HG03108 (cell line): ENCODE data around the gene SORL1-AS1.
A peak's percentile ranks its signal among the peaks of the same experiment; 100 is the strongest.

Experiments used
- ATAC-seq: cut with Tn5 transposase; IDR thresholded peaks from one replicate; pipeline ENCODE4 v1.9.1; 2021; ENCODE audit warnings: moderate library complexity; ENCODE audit not compliant: unreplicated experiment

The SORL1-AS1 gene

DNA sequence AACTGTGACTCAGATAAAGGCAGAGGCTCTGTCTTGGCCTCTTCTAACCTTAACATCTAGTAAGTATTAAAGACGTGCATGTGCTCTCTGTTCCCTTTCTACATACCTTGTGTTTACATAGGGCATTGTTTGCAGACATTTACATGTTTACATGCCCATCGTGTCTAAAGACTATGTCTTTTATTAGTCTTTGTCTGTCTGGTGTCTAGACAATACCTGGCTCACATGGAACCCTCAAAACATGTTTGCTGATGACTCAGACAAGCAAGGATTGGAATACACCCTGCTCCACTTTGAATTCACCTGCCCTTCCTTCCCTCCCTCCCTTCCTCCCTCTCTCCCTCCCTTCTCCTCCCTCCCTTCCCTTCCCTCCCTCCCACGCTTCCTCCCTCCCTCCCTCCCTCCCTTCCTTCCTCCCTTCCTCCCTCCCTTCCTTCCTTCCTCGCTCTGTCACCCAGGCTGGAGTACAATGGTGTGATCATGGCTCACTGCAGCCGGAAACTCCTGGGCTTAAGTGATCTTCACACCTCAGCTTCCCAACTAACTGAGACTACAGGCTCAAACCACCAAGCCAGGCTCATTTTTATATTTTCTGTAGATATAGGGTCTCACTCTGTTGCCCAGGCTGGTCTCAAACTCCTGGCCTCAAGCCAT lies 23.7 kb upstream of the SORL1-AS1 start:
- no peak for ATAC-seq

DNA sequence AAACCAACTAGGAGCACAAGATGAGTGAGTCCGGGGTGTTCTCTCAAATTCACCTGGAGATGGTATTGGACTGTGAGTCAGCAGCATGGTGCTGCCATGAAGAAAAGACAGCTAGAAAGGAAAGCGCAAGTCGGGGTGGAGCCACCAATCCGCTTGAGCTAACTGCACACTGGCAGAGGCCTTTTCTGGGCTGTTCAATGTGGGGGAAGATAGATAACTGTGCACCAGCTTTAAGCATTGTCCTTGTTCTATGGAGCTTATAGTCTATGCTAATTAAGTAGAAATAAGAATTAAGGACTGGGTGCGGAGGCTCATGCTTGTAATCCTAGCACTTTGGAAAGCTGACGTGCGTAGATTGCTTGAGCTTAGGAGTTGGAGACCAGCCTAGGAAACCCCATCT lies 21.9 kb upstream of the SORL1-AS1 start:
- no peak for ATAC-seq

DNA sequence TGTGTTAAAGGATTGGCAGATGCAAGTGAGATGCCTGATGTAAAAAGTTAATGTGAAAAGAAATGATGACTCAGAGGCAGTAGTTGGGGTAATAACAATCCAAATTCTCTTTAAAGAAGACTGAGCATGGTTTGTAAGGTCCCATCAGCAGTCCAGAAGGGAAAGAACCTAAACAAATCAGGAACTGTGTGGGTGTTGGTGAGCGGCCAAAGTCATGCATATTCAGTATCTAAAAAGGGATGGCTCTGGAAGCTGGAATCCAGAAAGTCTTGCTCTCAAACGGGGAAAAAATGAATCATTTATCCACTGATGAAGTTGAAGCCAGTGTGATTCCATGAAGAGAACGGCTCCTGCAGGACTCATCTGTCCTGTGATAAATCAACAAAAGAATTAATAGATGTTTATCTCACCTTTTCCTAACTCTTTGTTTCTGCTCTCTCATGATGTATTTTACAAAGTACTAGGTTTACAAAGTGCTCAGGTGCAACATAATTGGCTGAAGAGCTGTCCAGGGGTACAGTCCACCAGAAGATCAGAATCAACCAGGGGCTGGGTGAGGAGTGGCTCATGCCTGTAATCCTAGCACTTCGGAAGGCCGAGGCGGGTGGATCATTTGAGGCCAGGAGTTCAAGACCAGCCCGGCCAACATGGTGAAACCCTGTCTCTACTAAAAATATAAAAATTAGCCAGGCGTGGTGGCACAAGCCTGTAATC lies 20.5 kb upstream of the SORL1-AS1 start:
- ATAC-seq = no peak

DNA sequence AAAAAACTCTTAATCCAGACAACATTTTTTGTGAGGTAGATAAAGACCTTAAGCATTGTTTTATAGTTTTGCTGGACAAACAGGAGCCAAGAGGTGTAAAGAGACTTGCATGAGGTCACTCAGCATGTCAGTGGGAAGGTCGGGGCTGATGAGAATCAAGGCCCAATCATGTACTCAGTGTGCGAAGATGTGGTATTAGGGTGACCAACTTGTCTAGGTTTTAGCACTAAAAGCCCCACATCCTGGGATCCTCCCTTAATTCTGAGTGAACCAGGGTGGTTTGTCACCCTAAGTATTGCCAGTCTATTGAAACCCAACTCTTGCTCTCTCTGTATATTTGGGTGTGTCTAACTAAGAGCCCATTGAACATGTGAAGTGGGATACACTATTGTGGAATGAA lies 19.5 kb upstream of the SORL1-AS1 start:
- ATAC-seq = no peak

DNA sequence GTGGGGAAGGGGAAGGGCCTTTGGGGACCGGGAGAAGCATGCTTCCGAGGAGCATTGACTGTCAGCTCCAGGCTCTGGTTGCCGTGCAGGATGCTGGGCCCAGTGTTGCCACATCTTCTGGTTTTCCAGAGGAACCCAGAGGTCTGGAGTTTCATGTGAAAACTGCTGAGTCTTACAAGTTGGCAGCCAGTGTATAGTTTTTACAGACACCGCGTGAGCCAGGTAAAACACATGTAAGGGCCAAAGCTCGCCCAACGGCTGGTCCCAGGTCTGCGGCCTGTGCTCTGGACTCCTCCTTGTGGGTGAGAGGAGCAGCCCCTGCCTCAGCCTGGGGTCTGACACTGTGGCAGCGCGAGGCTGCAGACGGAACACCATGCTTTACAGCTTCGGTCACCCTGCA lies 18.4 kb upstream of the SORL1-AS1 start:
- no peak for ATAC-seq

DNA sequence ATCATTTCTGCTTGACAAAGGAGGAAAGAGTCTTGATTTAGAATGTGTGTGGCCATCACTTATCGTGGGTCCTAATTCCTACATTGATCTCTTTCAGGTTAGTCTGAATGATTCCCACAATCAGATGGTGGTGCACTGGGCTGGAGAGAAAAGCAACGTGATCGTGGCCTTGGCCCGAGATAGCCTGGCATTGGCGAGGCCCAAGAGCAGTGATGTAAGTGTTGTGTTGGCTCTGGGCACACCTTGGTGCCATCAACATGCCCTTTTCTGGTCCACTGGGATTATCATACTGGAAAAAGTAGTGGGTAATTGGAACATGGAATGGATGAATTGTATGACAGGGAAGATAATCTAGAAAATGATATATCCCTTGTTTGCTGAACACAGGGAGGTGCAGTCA lies 17.1 kb upstream of the SORL1-AS1 start:
- no peak for ATAC-seq

DNA sequence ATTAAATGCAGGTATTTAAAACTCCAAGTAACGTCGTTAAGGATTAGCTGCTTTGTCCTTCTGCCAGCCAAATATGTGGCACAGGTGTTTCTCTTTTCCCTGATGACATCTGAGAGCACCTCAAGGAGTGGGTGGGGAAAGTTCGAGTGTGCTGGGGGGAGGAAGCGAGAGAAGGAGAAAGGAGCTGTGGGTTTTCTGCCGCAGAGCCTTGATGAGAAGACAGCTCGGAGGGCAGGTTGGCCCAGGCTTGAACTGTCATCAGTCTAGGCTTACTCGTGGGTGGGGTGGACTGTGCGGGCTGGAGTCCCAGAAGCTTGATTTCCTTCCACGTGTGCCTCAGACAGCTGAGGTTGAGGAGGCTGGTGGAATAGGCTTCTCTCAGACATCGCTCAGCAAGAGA lies 15.2 kb upstream of the SORL1-AS1 start:
- peak; percentile 48 for ATAC-seq

DNA sequence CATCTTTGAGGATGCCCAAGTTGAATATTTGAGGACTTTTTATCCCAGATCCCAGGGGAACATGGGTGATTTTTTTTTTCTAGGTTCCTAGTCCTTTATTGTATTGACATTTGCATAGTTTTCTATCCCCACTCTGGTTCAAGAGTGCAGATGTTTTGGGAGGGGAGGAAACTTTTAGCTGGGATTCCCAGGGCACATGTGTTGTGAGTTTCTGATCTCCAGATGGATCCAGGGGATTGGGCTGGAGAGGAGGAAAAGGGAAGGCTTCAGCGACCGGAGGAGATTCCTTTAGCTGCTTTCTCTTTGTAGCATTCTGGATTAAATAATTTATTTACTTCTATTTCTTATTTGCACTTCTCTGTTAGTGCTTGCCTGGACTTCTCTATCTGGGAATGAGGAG lies 14.7 kb upstream of the SORL1-AS1 start:
- ATAC-seq = no peak

DNA sequence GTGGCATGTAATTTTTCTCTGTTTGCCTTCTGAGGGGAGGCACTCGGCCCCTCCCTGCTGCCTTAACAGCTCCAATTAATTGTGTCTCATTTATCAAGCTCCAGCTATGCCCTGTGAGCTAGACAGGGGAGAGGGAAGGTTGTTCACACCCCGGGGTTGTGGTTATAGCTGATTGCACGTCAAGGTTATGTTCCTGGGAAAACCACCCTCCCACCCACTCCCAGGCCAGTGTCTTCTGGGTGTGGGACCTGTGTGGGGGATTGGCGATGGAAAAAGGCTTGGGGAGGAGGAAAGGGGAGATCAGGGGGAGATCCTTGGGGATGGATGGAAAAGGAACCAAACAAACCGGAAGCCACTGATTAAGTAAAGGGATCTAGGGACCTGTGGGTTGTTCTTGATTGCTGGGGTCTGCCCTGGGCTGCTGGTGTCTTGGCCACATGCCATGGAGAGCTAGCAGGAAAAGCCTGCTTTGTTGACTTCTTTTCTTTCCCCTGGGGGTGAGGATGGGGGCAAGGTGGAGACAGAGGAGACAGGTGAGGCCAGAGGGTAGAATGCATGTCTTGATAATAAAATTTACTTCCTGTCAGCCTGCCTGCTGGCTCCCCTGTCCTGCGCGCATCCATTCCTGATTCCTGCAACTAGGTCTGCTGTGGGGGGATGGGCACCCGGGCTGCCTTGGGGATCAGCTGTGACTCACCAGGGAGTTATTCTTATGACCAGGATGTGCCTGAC lies 13.5 kb upstream of the SORL1-AS1 start:
- ATAC-seq = no peak

DNA sequence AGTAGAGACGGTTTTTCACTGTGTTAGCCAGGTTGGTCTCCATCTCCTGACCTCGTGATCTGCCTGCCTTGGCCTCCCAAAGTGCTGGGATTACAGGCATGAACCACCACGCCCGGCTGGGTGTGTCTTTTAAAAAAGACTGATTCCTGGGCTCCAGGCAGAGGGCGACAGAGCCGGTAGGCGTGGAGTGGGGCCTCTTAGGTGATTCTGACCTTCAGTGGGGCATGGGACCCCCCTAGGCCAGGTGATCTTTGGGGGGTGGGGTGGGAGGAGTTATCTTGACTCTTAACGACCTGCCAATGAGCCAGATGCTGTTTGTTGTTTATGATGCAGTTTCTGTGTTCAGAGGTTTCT lies 12.9 kb upstream of the SORL1-AS1 start:
- ATAC-seq = no peak

DNA sequence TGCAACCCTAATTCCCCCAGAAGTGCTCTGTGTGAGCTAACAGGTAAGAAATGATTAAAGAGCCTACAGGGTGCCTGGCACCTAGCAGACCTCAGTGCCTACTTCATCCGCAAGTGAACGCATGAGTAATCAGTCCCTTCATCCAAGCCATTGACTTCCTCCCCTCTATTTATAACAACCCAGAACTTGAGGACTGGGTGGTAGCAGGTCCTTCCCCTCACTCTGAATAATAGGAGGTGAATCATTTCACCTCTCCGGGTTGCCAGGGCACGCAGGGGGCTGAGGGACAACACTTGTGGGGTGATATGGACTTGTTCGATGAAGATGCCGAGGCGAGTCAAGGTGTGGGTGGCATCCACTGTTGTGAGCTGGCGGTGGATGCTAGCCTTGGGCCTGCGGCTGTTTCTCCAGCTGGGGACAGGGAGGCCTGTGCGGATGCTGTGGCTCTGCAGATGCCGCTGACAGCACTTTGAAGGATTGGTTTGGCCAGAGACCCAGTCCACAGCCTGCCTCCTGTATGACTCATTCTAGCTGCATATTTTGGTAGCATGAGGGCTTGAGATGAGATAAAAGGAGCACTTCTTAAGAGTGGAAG lies 11.7 kb upstream of the SORL1-AS1 start:
- ATAC-seq = no peak

DNA sequence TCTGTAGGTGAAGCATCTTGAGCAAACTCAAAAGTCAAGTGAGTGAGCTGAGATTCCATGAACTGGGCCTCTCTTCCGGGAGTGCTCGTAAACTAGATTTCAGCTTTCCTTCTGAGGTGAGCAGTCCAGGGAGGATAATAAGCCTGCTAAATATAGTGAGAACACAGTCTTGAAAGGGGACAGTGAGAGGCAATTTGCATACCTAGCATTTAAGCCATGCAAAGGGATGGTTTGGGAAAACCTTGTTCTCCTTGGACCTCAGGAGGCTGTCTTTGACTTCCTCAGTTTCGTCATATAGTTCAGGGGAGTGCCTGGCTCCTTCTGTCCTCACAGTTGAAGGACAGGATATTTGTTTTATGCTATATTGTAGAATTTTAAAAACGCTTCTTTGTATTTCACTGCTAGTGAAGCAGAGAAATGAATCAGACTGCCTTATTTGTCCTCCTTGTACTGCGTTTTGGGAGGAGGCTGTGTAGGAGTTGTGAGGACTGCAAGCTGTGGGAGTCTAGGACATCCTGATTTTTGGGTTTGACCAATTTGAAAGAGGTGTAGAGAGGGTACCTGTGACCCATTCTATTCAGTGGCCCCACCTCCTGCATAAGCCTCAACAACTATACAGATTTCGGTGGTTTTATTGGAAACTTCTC lies 11.0 kb upstream of the SORL1-AS1 start:
- ATAC-seq = no peak

DNA sequence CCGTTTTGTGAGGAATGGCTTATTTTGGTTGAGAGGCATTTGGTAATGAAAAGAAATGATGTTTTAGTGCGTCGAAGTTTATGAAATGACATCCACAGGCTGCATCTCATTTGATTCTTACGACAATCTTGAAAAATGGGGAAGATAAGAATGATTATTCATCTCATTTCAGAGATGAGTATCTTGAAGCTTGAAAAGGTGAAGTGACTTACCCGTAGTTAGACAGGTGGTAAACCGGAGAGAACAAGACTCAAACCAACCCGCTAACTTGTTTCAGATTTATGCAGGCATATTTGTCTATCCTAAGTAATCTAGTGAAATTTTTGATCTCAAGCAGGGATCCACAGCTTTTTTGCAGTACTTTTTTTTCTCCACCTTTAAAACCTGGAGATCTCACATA lies 9.1 kb upstream of the SORL1-AS1 start:
- ATAC-seq = no peak

DNA sequence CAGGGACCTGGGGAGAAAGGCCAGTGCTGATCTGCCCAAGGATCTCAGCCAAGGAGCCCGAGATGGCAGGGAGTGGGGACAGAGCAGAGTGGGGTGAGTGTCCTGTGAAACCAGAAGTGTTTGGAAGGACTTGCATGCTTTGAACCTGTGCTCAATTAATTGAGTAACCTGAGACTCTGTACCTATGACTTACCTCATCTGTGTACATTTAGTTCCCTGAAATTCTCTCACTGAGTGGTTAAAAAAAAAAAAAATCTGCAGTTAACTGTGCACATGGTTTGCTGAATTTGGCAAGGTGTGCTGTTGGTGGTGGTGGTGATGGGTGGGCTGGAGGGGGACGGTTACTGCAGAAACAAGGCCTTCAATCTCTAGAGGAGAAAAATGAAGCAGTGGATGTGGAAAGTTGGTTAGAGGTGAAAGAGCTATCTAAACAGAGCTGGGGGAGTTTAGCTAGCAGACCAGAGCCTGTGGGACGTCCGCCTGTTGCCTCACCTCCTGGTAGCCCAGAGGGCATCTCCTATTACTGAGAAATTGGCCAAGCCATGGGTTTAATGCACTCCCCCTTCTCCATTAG lies 8.3 kb upstream of the SORL1-AS1 start:
- ATAC-seq = no peak

DNA sequence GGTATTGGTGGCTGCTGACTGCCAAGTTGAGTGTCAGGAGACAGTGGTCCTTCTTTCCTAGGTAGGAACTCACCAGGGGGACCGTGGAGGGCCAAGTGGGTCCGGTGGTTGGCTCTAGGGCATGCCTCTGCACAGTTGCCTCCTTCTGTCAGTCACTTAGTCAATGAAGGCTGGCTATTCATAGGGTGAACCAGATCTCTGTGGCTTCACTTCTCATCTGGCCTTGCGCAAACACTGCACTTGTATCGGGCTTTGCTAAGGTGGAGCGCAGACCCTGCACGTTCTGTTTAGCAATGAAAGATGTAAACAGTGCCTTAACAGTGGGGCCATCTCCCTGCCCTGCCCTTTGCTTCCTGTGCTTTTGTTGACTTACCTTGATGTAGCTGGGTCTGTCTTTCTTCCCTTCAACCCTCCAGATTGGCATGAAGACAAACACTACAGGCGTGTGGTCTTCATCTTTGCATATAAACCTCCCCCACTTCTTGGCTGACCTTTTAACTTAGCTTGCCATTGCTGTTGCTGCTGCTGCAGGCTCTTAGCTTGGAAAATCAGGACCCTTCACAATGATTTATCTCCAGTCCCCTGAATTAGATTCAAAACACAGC lies 6.7 kb upstream of the SORL1-AS1 start:
- ATAC-seq = no peak

DNA sequence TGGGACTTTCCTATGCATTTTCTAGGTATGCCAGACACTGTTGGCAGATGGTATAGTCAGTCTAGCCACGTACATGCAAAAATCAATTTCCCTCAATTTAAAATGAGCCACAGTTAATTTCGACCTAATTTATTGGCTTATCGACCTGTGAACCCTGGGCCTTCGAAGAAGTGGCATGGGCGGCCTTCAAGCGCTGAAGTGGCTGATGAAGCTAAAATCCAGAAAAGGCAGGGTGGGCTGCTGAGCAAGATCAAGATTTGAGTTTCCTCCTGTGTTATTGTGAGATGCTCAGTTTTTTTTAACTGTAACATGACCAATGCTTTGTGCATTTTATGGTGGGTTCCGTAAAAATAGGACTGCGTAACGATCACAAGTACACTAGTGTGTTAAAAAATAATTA lies 5.8 kb upstream of the SORL1-AS1 start:
- no peak for ATAC-seq

DNA sequence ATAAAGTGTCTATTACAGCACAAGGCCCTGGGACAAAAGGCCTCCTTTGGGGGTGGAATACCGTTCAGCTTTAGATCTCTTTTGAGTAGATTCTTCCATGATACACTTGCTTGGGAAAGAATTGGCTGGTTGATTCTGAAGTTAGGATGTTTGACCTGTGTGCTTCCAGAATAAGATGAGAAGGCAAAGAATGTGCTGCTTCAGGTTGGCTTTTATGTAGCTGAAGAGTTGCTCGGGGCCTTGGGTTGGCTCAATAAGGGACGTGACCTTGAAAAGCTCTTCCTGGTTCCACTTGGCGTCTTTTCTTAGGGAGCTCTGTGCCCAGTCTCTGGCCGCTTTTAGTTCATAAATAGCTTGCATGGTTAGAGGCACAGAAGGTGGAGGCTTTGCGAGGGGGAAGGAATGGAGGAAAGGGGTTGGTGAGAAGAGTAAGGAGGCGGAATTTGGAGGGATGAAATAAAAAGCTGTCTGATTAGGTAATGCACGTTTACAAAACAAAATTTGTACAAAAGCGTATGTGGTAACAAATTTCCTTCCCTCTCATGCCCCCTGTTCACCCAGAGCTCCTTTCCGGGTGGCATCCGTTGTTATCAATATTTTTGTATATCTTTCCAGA lies 4.2 kb upstream of the SORL1-AS1 start:
- ATAC-seq = no peak

DNA sequence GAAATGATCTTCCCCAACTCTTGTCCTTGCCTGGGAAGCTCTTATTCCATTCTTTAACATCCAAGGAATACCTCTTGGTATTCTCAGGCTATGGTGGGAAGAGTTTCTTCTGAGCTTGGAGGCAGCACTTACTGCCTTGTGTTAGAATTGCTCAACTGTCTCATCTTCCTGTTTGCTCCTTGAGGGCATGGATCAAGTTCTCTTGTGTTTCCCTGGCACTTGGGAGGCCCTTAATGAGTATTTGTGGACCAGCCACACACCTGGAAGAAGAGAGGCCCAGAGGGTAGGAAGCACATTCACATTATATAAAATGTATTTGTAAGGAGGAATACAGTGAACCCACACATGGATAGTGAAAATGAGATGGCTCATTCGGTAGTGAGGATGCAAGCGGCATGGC lies 3.4 kb upstream of the SORL1-AS1 start:
- ATAC-seq = no peak

DNA sequence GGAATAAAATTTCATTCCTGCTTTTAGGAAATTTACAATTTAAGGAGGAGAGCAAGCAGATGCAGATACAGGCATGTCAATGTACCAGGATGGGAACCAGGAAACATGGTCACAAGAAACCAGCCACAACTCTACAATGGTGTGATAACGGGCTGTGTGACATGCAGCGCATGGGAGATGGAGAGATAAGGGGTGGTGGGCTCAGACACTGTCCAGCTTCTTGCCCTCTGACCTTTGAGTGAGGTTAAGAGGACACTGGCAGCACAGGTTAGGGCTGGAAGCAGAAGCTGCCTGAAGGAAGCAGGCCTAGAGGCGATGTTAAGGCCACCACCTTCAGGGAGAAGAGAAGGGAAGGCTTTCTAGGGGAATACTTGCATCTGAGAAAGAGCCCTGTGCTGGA lies 2.3 kb upstream of the SORL1-AS1 start:
- no peak for ATAC-seq

DNA sequence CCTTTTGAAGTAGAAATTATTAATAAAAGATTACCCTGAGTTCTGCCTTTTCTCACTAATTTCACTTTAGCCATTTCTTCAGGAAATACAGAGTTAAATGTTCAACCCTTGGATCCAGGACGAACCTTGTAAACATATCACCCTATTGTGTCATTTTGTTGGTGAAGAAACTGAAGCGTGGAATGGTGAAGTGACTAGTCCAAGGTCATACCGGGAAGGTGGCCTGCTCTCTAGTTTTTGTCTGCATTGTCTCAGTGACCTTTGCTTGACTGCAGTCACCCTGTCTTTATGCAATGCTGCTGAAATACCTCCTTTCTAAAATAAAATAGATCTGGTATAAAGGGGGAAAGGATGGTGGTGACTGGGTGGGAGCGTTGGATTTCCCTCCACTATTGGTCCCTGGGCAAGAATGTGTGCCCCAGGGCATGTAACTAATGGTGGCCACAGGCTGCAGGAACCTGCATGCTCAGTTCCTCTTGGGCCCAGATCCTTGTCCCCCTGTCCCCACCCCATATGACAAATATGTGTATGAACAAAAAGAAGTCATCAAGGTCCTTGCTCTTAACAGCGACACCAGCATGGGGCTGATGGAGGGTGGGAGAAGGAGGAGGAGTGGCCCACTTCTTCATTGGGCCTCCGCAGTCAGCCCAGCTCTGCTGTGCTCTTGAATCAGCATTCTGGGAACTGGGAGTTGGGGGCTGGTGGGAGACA lies 977 bp upstream of the SORL1-AS1 start:
- ATAC-seq = no peak
